HG02571 (cell line): ENCODE data around the gene SLC35E2B.

Experiments used
- ATAC-seq: cut with Tn5 transposase; IDR thresholded peaks from one replicate; pipeline ENCODE4 v1.9.1; 2021; ENCODE audit warnings: mild to moderate bottlenecking, moderate library complexity; ENCODE audit not compliant: unreplicated experiment

Gene SLC35E2B

GRCh38 chr1:1615256-1616044 is 77.1 kb downstream of the SLC35E2B start, which contains the start of gene MIB2:
Gene MIB2 (plus strand): TSS chr1:1615500. CDS start chr1:1623453, 7,953 bp downstream.
- peak; percentile 78 for ATAC-seq

DNA sequence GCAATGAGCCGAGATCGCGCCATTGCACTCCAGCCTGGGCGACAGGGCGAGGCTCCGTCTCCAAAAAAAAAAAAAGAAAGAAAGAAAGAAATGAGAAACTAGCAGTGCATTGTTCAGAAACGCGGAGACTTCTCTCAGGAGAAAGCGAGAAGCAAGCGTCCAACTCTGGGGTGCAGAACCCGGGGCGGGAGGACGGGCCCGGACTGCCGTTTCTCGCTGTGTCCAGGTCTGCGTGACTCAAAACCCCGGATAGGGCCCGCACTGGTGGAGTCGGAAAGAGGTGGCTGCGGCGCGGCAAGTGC is 77.7 kb downstream of the SLC35E2B start:
- no peak for ATAC-seq

- no peak for ATAC-seq
These were observed 78.2 kb downstream of the SLC35E2B start for GRCh38 chr1:1614204-1614953.

GRCh38 chr1:1613509-1614082 is 79.0 kb downstream of the SLC35E2B start:
- ATAC-seq = no peak

GRCh38 chr1:1612104-1612400 is 80.5 kb downstream of the SLC35E2B start:
- no peak for ATAC-seq

GRCh38 chr1:1610796-1611195 is 81.8 kb downstream of the SLC35E2B start:
- no peak for ATAC-seq

DNA sequence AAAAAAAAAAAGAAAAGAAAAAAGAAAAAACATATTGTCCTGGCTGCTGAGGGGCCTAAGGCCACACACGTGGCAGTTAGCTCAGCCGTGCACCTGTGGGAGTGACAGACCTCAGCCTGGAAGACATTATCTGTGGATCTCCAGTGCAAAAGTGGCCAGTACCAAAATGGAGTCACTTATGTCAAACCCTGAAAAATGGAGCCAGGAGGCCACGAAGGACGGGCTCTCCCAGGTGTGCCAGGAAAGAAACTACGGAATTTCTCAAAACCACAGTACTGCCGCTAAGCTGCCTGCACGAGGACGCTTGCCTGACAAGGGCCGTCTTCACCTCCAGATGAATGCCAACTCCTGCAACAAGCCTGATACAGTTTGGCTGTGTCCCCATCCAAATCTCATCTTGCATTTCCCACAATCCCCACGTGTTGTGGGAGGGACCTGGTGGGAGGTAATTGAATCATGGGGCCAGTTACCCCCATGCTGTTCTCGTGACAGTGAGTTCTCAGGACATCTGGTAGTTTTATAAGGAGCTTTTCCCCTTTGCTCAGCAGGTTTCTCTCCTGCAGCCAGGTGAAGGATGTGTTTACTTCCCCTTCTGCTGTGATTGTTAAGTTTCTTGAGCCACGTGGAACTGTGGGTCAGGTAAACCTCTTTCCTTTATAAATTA is 82.6 kb downstream of the SLC35E2B start:
- no peak for ATAC-seq
